ENCODE results near the gene LTN1. TPM values are rescaled to one million over a fixed set of nuclear protein-coding genes. Genes with fewer than 3 reads are reported as not detected.

Gene LTN1
- polyA plus RNA-seq, 10 donors: 17.0 to 29.5 (median 23.8) TPM

DNA sequence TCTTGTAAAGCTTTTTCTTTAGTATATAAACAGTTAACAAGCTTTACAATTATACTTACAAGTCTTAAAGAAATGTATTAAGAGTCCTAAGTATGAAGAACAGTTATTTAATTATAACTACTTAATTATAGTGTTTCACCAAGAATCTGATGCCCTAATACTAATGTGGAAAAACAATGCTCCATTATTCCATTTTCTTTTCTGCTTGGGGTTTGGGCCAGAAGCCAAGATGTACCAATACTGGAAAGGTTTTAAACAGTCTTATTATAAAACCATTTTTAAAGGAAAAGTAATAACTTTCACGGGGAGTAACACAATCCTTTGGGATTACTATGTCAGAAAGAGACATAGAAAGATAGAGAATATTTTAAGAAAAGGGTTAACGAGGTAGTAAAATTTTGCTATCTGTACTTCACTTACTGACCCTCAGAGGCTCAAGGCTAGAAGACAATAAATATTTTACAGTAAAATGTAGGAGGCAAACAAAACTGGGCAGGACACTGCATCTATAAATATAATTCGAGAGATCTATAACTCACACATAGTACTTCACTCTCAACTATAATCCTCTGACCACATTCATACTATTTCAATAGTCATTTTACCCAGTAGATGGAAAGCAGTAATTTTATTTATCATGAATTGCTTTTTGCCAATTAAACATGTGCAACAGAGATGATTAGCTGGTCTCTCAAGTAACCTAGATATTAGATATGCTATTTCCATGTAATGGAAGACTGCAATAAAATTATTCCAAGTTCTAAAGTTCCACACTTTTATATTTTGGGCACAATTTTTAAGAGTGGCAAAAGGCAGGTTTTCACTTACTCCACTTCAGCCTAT, 63.9 kb downstream of the LTN1 start:
- DNase-seq: no peak

- no peak for DNase-seq
These were observed 65.5 kb downstream of the LTN1 start for GRCh38 chr21:28927130-28927529.

DNA sequence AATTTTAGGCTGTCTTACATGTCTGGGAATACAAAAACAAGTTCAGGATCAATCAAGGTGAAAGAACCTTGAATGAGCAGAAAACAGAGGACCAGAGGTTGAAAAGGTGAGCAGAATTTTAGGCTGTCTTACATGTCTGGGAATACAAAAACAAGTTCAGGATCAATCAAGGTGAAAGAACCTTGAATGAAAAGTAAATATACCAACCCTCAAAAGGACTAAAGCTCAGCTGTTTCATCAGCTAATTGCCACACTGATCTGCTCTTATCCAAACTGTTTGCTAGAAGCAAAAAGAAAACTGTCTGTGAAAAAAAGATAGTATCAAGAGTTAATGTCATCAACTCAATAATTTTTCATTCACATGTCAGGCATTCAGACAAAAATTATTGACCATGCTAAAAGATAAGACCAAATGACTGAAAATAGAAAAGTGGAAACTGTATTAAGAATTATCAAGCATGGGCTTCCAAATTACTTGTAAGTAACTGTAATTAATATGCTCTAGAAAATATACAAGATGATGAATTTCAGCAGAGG, 69.2 kb downstream of the LTN1 start:
- DNase-seq: no peak

DNA sequence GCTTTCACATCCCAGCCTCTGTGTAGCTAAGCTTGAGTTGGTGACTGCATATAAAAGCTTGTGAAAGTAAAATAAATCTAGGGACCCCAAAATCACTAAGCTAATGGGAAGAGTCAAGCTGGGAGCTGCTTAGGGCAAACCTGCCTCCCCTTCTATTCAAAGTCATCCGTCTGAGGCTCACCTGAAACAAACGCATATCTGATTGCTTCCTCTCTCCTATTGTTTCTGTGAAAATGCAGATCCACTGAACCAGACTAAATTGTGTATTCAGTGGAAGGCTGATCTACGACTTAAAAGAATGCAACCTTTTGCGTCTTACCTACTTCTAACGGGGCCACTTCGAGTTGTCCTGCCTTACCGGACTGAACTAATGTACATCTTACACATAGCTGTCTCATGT, 70.3 kb downstream of the LTN1 start:
- no peak for DNase-seq

- DNase-seq: peak in 1 of 3 donors; percentile 28
These were observed 76.4 kb downstream of the LTN1 start for GRCh38 chr21:28916150-28916893.

GRCh38 chr21:28913071-28913470, 79.6 kb downstream of the LTN1 start:
- DNase-seq: no peak

DNA sequence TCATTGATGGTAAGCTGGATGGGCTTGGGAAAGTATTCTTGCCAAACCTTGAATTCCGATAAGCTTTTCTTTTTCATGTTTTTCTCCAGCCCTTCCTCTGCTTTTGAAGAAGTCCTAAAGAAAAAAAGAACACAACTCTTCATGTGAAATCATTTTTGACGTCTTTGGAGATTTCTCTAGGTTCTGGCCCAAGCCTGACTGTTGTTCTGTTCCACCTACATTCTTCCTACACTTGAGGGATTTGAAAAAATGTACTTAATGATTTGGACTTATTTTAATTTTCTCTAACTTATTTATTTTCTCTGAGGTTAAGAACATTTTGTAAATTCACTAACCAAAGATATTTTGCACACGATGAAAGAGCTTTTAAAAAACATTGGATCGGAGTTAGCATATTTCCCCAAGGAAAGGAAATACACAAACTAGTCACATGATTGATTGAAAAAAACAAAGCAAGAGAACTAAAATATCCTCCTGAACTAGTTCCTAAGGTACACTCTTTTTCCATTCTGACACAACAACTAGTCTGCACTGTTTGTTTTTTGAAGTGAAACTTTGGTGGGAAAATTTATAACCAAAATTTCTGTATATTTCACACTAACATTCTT, 82.3 kb downstream of the LTN1 start:
- DNase-seq: peak in 2 of 3 donors; percentile 10 to 22

- DNase-seq: no peak
These were observed 84.3 kb downstream of the LTN1 start for GRCh38 chr21:28908351-28908750.

DNA sequence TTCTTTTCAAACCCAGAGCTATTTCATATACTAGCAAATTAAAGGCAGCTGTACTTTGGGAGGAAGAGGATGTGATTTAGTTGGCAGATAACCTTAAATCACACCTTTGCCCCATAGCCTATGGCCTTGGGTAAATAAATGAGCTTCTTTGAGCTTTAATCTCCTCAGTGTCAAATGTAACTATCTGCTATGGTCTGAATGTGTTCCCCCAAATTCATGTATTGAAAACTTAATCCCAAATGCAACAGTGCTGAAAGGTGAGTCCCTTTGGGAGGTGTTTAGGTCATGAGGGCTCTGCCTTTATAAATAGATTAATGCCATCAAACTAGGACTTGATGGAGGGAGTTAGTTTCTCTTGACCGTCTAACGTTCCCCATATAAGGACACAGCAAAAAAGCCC, 85.8 kb downstream of the LTN1 start:
- no peak for DNase-seq

DNA sequence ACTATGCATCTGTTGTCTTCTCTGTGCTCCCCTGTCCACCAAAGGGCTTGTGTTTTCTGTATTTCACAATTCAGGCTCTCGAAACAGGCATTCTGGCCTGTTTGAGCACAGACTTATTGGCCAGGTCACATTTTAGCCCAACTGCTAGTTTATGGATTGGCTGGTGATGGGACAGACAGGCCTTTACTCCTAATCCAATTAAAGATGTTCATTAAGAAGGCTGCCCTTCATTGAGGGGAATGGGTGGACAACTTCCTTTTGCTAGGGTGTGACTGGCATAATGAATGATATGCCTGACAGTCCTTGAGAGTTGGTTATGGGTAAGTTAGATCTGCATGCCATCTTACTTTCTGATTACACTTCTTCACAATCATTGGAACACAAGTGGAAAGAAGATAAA, 86.4 kb downstream of the LTN1 start:
- no peak for DNase-seq

- DNase-seq: no peak
These were observed 87.7 kb downstream of the LTN1 start for GRCh38 chr21:28904961-28905435.

DNA sequence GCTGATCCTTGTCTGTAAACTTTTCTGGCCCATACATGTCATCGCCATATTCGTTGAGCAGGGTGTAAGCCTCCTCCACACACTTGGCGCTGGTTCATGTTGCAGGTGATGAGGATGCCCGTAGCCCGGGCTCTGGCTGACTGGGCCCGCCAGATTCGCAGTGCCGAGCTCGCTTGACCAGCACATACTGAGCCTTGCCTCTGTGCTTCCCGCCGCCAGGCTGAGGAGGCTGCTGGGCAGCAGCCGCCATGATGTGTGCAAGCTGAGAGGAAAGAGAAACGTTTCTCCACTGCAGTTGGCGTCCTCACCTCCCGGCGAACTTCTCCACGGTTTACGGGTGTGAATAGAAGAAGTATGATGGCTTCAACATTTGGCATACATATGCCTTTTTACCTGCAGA, 89.2 kb downstream of the LTN1 start:
- DNase-seq: no peak

DNA sequence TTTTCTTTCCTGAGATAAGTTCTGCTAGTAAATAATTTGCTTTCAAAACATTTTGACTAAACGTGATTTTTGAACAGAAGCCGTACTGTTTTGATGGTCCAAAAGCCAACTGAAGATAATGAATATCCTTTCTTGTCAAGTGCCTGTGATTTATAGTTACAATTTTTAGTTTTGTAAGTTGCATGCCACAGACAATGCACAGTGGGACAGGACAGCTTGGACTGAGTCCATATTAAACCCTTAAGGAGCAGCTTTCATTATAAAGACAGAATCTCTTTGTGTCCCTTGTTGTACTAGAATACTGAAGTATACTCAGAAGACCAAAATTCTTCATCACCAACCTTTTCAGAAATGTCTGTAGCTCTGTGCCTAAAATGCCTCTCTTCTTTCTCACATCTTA, 92.2 kb downstream of the LTN1 start:
- no peak for DNase-seq

DNA sequence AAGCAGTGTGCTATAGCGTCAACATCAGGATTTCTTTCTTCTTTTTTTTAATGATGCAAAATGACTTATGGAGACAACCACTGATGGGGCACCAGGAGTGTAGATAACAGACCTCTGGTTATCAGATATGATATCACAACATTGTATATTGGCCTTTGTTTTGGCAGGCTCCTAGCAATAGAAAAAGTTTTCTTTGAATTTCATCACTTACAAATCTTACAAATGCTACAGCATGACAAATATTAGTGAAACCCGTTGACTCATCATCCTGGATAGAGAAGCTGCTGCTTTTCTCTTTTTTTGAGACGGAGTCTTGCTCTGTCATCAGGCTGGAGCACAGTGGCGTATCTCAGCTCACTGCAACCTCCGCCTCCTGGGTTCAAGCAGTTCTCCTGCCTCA, 92.9 kb downstream of the LTN1 start:
- peak in 1 of 3 donors; percentile 20 for DNase-seq

- no peak for DNase-seq
These were observed 93.5 kb downstream of the LTN1 start for GRCh38 chr21:28899220-28899619.

DNA sequence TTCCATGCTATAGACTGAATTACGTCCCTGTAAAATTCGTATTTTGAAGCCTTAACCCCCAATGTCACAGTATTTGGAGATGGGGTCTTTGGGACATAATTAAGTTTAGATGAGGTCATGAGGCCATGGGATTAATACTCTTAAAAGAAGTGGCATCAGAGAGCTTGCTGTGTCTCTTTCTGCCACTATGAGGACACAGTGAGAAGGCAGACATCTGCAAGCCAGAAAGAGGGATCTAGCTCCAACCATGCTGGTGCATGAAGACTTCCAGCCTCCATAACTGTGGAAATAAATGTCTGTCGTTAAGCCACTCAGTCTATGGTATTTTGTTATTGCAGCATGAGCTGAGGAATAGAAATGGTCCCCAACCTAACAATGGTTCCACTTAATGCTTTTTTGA, 99.0 kb downstream of the LTN1 start:
- DNase-seq: no peak

DNA sequence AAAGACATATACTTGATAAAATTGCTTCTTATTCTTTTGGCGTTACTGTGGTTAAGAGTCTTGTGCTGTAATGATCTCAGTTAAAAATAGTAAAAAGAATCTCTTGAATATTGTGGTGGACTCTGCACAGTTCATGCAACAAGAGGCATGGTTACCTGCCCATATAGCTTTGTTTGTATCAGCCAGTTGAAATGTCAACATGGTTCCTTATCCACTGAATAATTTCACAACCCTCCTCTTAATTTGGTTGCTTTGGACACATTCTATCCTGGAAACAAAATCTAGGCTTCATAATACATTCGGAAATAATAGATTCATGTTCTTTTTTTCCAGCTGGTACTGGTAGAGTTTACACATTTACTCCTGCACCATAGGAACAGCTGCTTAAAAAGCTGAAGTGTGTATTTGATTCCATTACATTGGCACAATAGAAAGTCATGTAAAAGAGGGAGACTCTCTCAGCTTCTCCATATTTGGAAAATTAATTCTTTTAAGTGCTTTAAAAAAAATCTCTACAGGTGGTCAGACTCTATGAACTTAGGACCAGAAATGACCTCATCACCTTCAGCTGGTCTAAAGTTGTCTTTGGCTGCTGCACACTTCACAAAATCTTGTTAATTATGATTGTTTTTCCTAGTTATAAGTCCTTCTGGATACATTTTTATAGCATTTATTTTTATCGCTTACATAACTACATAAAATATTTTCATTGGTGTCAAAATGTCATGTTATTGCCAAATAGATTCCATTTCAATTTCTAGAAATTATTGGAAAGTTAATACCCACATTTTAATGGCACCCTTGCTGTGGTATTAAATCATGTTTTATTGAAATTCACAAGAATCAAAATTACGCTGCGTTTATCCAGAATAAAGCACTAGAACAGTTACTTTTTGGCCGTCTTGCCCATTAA, 100.2 kb downstream of the LTN1 start:
- DNase-seq: no peak

GRCh38 chr21:28885853-28886177, 106.9 kb downstream of the LTN1 start:
- DNase-seq: peak; percentile 45 to 71 (median 49)

GRCh38 chr21:28884976-28885852, 107.5 kb downstream of the LTN1 start:
- DNase-seq: peak; percentile 94 to 98 (median 97)

- peak in 1 of 3 donors; percentile 21 for DNase-seq
These were observed 108.2 kb downstream of the LTN1 start for GRCh38 chr21:28884481-28884880.
